Mucosa of rectum (tissue), 2 donors: Measurements from ENCODE around the gene MAP4K3.

Experiments
- H3K27ac ChIP-seq, 2 donors: one replicate each; pipeline ENCODE4 v1.7.0; 2013; ENCODE audit warnings: inconsistent platforms in 2 of 2, low read depth in 2 of 2, low read length in 2 of 2
- H3K27me3 ChIP-seq, 2 donors: one replicate each; pipeline ENCODE4 v1.7.0; 2013; ENCODE audit warnings: low read length in 2 of 2; ENCODE audit not compliant: control insufficient read depth in 2 of 2, insufficient read depth in 2 of 2
- H3K36me3 ChIP-seq, 2 donors: one replicate each; pipeline ENCODE4 v1.7.0; 2013; ENCODE audit warnings: low read length in 2 of 2; ENCODE audit not compliant: control insufficient read depth in 2 of 2, insufficient read depth in 2 of 2
- H3K4me1 ChIP-seq, 2 donors: one replicate each; pipeline ENCODE4 v1.7.0; 2013; ENCODE audit warnings: low read length in 2 of 2, mild to moderate bottlenecking in 1 of 2; ENCODE audit not compliant: control insufficient read depth in 2 of 2, insufficient read depth in 2 of 2
- H3K4me3 ChIP-seq, 2 donors: one replicate each; pipeline ENCODE4 v1.7.0; 2013; ENCODE audit warnings: low read length in 2 of 2
- H3K9ac ChIP-seq, 2 donors: one replicate each; pipeline ENCODE4 v1.7.0; 2013; ENCODE audit warnings: low read length in 2 of 2, low read depth in 1 of 2, mild to moderate bottlenecking in 1 of 2
- H3K9me3 ChIP-seq, 2 donors: one replicate each; pipeline ENCODE4 v1.7.0; 2013; ENCODE audit warnings: low read length in 2 of 2; ENCODE audit not compliant: control insufficient read depth in 2 of 2
- donor health status: healthy.
- donor health status: Normal muscosa, but diverticular disease.

The MAP4K3 gene

GRCh38 chr2:39216346-39217191 lies 220.5 kb downstream of the MAP4K3 start:
- Histone ChIP-seq H3K4me1 (no peaks in the 10 kb centered on the region), H3K4me3 (no peak overlapping the region), H3K27me3 (no peaks in the 10 kb centered on the region), H3K9ac (no peak overlapping the region), H3K36me3 (no peaks in the 10 kb centered on the region), H3K9me3 (no peaks in the 10 kb centered on the region), H3K27ac (no peak overlapping the region)

GRCh38 chr2:39215545-39215944 lies 221.5 kb downstream of the MAP4K3 start:
- Histone ChIP-seq H3K4me1 (no peaks in the 10 kb centered on the region), H3K9me3 (no peaks in the 10 kb centered on the region), H3K36me3 (no peaks in the 10 kb centered on the region), H3K4me3 (no peak overlapping the region), H3K27me3 (no peaks in the 10 kb centered on the region), H3K27ac (no peak overlapping the region), H3K9ac (no peak overlapping the region)

- no peaks in the 10 kb centered on the region for H3K9me3 ChIP-seq
- H3K27me3 ChIP-seq = no peaks in the 10 kb centered on the region
- H3K27ac ChIP-seq = no peak overlapping the region
- H3K4me1 ChIP-seq = no peaks in the 10 kb centered on the region
- H3K36me3 ChIP-seq = no peaks in the 10 kb centered on the region
- H3K4me3 ChIP-seq = no peak overlapping the region
- no peak overlapping the region for H3K9ac ChIP-seq
Observed at GRCh38 chr2:39213015-39213414, 224.1 kb downstream of the MAP4K3 start.

GRCh38 chr2:39210846-39211245 lies 226.2 kb downstream of the MAP4K3 start:
- Histone ChIP-seq H3K9me3 (no peaks in the 10 kb centered on the region), H3K9ac (no peak overlapping the region), H3K4me3 (no peak overlapping the region), H3K27ac (no peak overlapping the region), H3K27me3 (no peaks in the 10 kb centered on the region), H3K4me1 (no peaks in the 10 kb centered on the region), H3K36me3 (no peaks in the 10 kb centered on the region)

DNA sequence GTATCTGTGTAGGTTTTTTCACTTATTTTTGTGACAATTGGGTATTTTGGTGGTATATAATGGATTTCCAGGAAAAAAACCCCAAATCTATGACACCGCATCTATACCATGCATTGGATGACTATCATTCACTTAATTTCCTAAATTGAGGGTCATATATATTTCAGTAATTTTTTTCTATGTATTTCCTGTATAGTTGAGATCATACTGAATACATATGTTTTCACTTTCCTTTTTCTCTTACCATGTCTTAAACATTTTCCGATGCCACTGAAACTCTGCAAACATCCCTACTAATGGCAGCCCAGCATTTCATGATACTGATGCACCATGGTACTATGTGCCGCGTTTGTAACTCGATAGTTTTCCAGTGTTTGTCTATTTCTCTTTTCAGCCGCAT lies 233.7 kb downstream of the MAP4K3 start:
- Histone ChIP-seq H3K27ac (no peak overlapping the region), H3K9me3 (no peaks in the 10 kb centered on the region), H3K9ac (no peak overlapping the region), H3K27me3 (no peaks in the 10 kb centered on the region), H3K36me3 (no peaks in the 10 kb centered on the region), H3K4me3 (no peak overlapping the region), H3K4me1 (no peaks in the 10 kb centered on the region)

GRCh38 chr2:39202639-39203369 lies 234.3 kb downstream of the MAP4K3 start:
- Histone ChIP-seq H3K27ac (no peak overlapping the region), H3K36me3 (no peaks in the 10 kb centered on the region), H3K27me3 (no peaks in the 10 kb centered on the region), H3K4me1 (no peaks in the 10 kb centered on the region), H3K4me3 (no peak overlapping the region), H3K9me3 (no peaks in the 10 kb centered on the region), H3K9ac (no peak overlapping the region)
